PFSK-1 (cell line): ENCODE measurements around the gene UNC80.

Experiments
- POLR2AphosphoS5 ChIP-seq: IDR thresholded peaks from 2 replicates; pipeline ENCODE4 v1.6.1; 2012; ENCODE audit warnings: low read depth, mild to moderate bottlenecking, control low read depth, low read length, moderate library complexity
- SIN3A ChIP-seq: IDR thresholded peaks from 2 replicates; pipeline ENCODE4 v1.6.1; 2012; ENCODE audit warnings: mild to moderate bottlenecking, low read length, moderate library complexity, borderline replicate concordance; ENCODE audit not compliant: insufficient read depth
- TAF1 ChIP-seq: IDR thresholded peaks from 2 replicates; pipeline ENCODE4 v1.6.1; 2012; ENCODE audit warnings: low read length, control low read depth, borderline replicate concordance; ENCODE audit not compliant: insufficient read depth
- TF ChIP-seq, protein P1 (sequence below), 2 experiments: IDR thresholded peaks; 2 replicates each; pipeline versions ENCODE4 v1.6.1 to v1.8.0; 2011 to 2012; ENCODE audit warnings: low read depth in 2 of 2, low read length in 2 of 2, control low read depth in 1 of 2, inconsistent platforms in 1 of 2, mild to moderate bottlenecking in 1 of 2, moderate library complexity in 1 of 2; ENCODE audit not compliant: insufficient read depth in 1 of 2

DNA sequence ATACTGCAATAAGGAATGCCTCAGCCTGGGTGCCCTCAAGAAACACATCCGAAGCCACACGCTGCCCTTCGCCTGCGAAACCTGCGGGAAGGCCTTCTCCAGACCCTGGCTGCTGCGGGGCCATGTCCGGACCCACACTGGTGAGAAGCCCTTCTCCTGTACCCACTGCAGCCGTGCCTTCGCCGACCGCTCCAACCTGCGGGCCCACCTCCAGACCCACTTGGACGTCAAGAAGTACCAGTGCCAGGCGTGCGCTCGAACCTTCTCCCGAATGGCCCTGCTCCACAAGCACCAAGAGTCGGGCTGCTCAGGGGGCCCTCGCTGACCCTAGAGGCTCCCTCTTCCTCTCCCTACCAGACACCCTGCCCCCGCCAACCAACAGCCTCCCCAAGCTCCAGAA lies 37.6 kb downstream of the UNC80 start:
- TF ChIP-seq POLR2AphosphoS5 (no peak), TAF1 (no peak), SIN3A (no peak)
- TF ChIP-seq, protein P1, sequence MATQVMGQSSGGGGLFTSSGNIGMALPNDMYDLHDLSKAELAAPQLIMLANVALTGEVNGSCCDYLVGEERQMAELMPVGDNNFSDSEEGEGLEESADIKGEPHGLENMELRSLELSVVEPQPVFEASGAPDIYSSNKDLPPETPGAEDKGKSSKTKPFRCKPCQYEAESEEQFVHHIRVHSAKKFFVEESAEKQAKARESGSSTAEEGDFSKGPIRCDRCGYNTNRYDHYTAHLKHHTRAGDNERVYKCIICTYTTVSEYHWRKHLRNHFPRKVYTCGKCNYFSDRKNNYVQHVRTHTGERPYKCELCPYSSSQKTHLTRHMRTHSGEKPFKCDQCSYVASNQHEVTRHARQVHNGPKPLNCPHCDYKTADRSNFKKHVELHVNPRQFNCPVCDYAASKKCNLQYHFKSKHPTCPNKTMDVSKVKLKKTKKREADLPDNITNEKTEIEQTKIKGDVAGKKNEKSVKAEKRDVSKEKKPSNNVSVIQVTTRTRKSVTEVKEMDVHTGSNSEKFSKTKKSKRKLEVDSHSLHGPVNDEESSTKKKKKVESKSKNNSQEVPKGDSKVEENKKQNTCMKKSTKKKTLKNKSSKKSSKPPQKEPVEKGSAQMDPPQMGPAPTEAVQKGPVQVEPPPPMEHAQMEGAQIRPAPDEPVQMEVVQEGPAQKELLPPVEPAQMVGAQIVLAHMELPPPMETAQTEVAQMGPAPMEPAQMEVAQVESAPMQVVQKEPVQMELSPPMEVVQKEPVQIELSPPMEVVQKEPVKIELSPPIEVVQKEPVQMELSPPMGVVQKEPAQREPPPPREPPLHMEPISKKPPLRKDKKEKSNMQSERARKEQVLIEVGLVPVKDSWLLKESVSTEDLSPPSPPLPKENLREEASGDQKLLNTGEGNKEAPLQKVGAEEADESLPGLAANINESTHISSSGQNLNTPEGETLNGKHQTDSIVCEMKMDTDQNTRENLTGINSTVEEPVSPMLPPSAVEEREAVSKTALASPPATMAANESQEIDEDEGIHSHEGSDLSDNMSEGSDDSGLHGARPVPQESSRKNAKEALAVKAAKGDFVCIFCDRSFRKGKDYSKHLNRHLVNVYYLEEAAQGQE (IDR thresholded peaks at IDR 0.05; ENCODE audit: insufficient read depth in 1 of 2, low read depth in 2 of 2, low read length in 2 of 2): no peak
